HEK293T (cell line): ENCODE measurements around the gene ZNF644.

Source experiments
- ELF4 ChIP-seq: fragments of 450-650 bp; IDR thresholded peaks from 2 replicates; pipeline ENCODE4 v1.6.1; 2017; ENCODE audit warnings: antibody characterized with exemption
- FOXK2 ChIP-seq: fragments of 450-650 bp; IDR thresholded peaks from 2 replicates; pipeline ENCODE4 v1.6.1; 2016; ENCODE audit warnings: mild to moderate bottlenecking
- L3MBTL2 ChIP-seq: fragments of 450-650 bp; conservative IDR thresholded peaks from 2 replicates; pipeline ENCODE4 v1.6.1; 2016; ENCODE audit warnings: mild to moderate bottlenecking
- PKNOX1 ChIP-seq: fragments of 450-650 bp; IDR thresholded peaks from 2 replicates; pipeline ENCODE4 v1.6.1; 2016

DNA sequence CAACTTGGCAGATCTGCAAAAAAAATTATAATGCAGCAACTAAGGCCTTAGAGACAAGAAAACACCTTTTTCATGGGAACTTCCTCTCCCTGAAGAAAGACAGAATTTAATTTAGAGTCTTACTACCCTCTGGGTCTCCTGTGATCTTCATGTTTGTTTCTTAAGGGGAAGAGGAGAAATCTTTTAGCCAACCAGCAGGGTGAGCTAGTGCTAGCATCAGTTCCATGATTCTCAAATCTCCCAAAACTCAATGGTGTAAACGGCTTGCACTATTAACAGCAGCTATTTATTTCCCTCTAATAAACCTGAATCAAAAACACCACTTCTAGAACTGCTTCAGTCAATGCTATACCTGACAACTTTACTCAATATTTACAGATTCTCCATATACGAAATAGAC lies 3.8 kb downstream of the ZNF644 start:
- TF ChIP-seq ELF4 (no peak), FOXK2 (no peak), PKNOX1 (no peak), L3MBTL2 (no peak)
